HK-2 (cell line): Measurements from ENCODE around the gene NPFFR1.

ENCODE experiments used
- DNase-seq: peaks from one replicate; pipeline ENCODE4 v3.0.0-alpha.2; 2018; ENCODE audit not compliant: unreplicated experiment

The NPFFR1 gene

GRCh38 chr10:70283445-70284399, at the start of gene NPFFR1:
TSS of gene NPFFR1 (minus strand) at chr10:70284004. CDS start at chr10:70283676, 328 bp downstream.
- DNase-seq, result no peak

GRCh38 chr10:70333268-70333667, 49.5 kb upstream of the NPFFR1 start:
- no peak for DNase-seq

- DNase-seq, result peak; percentile 91
These were observed 47.9 kb upstream of the NPFFR1 start for GRCh38 chr10:70331486-70332268.

- DNase-seq, result no peak
These were observed 47.3 kb upstream of the NPFFR1 start for GRCh38 chr10:70331160-70331485.

GRCh38 chr10:70330671-70331070, 46.9 kb upstream of the NPFFR1 start:
- DNase-seq, result no peak

GRCh38 chr10:70328967-70329366, 45.2 kb upstream of the NPFFR1 start:
- peak; percentile 27 for DNase-seq

- DNase-seq, result no peak
These were observed 44.2 kb upstream of the NPFFR1 start for GRCh38 chr10:70328018-70328417.

GRCh38 chr10:70324951-70325781, 41.4 kb upstream of the NPFFR1 start:
- no peak for DNase-seq

- DNase-seq, result no peak
These were observed 40.6 kb upstream of the NPFFR1 start for GRCh38 chr10:70324339-70324861.

GRCh38 chr10:70323697-70324338, 40.0 kb upstream of the NPFFR1 start:
- DNase-seq, result no peak

- no peak for DNase-seq
These were observed 39.4 kb upstream of the NPFFR1 start for GRCh38 chr10:70323138-70323696.

GRCh38 chr10:70321897-70322890, 38.4 kb upstream of the NPFFR1 start:
- no peak for DNase-seq

GRCh38 chr10:70321233-70321632, 37.4 kb upstream of the NPFFR1 start:
- no peak for DNase-seq

- no peak for DNase-seq
These were observed 36.9 kb upstream of the NPFFR1 start for GRCh38 chr10:70320751-70321150.

- DNase-seq, result no peak
These were observed 36.0 kb upstream of the NPFFR1 start for GRCh38 chr10:70319824-70320223.

GRCh38 chr10:70319183-70319582, 35.4 kb upstream of the NPFFR1 start:
- no peak for DNase-seq

- no peak for DNase-seq
These were observed 34.1 kb upstream of the NPFFR1 start for GRCh38 chr10:70317943-70318318.

- no peak for DNase-seq
These were observed 33.6 kb upstream of the NPFFR1 start for GRCh38 chr10:70317272-70317942.

- no peak for DNase-seq
These were observed 32.0 kb upstream of the NPFFR1 start for GRCh38 chr10:70315815-70316214.
